K562 (cell line): ENCODE measurements around the gene GPR4. TPM values are rescaled to one million over a fixed set of nuclear protein-coding genes. Genes with fewer than 3 reads are reported as not detected.
A peak's percentile ranks its signal among the peaks of the same experiment; 100 is the strongest.

Experiments
- BRCA1 ChIP-seq, 2 experiments: fragments of 450-650 bp in 1 of 2; sonication (generic) in 1 of 2; formaldehyde crosslinking in 1 of 2; IDR thresholded peaks; 2 replicates each; pipeline versions ENCODE4 v1.5.0 to v1.6.1; 2017 to 2020; ENCODE audit warnings: mild to moderate bottlenecking in 1 of 2, missing genetic modification reagents in 1 of 2
- FOSL1 ChIP-seq: fragments of 200-800 bp; sonication (Bioruptor generic); conservative IDR thresholded peaks from 2 replicates; pipeline ENCODE4 v1.6.1; 2016; ENCODE audit warnings: missing genetic modification characterization, missing compliant biosample characterization
- KLF16 ChIP-seq: IDR thresholded peaks from 2 replicates; pipeline ENCODE4 v1.6.1; 2016; ENCODE audit warnings: antibody characterized with exemption
- MCM2 ChIP-seq: fragments of 450-650 bp; IDR thresholded peaks from 2 replicates; pipeline ENCODE4 v1.6.1; 2017; ENCODE audit warnings: low read depth, mild to moderate bottlenecking
- NR2C1 ChIP-seq, 2 experiments: fragments of 450-650 bp; IDR thresholded peaks; 2 replicates each; pipeline ENCODE4 v1.6.1; 2017; ENCODE audit warnings: mild to moderate bottlenecking in 2 of 2, antibody characterized with exemption in 1 of 2, inconsistent platforms in 1 of 2, missing compliant biosample characterization in 1 of 2, missing genetic modification characterization in 1 of 2
- SMARCB1 ChIP-seq: IDR thresholded peaks from 2 replicates; pipeline ENCODE4 v1.6.1; 2011; ENCODE audit warnings: improper control_type of control experiment, low read depth; ENCODE audit not compliant: insufficient read length
- SRF ChIP-seq, 2 experiments: fragments of 250-450, 450-650 bp in 1 of 2; sonication (Bioruptor Pico) in 1 of 2; sonication (generic) in 1 of 2; formaldehyde crosslinking; IDR thresholded peaks; 2 replicates each; pipeline versions ENCODE4 v1.5.0 to v1.5.1; 2020 to 2022; ENCODE audit warnings: mild to moderate bottlenecking in 1 of 2, missing genetic modification reagents in 1 of 2
- SRSF7 ChIP-seq: fragments of 200-400 bp; formaldehyde crosslinking; optimal IDR thresholded peaks from 2 replicates; pipeline ENCODE3; 2017; ENCODE audit warnings: mild to moderate bottlenecking, low read depth, low read length
- TAF15 ChIP-seq: fragments of 200-400 bp; formaldehyde crosslinking; IDR thresholded peaks from 2 replicates; pipeline ENCODE4 v1.6.1; 2017; ENCODE audit warnings: mild to moderate bottlenecking, low read depth, low read length, moderate library complexity
- TEAD4 ChIP-seq, 2 experiments: sonication (generic) in 1 of 2; formaldehyde crosslinking in 1 of 2; IDR thresholded peaks; 2 replicates each; pipeline versions ENCODE4 v1.6.1 to v1.8.0; 2012 to 2022; ENCODE audit warnings: borderline replicate concordance in 1 of 2, inconsistent platforms in 1 of 2, low read length in 1 of 2, mild to moderate bottlenecking in 1 of 2, missing genetic modification reagents in 1 of 2
- ZNF134 ChIP-seq: fragments of 250-450 bp; sonication (Bioruptor Pico); conservative IDR thresholded peaks from 2 replicates; pipeline ENCODE4 v1.4.0; 2020
- ZNF586 ChIP-seq: fragments of 450-650 bp; formaldehyde crosslinking; conservative IDR thresholded peaks from 2 replicates; pipeline ENCODE4 v1.4.0; 2020; ENCODE audit warnings: mild to moderate bottlenecking, moderate library complexity
- ZNF79 ChIP-seq: fragments of 250-450 bp; sonication (Bioruptor Pico); IDR thresholded peaks from 2 replicates; pipeline ENCODE4 v1.4.0; 2020; ENCODE audit warnings: low read depth, mild to moderate bottlenecking, moderate library complexity
- polyA plus RNA-seq, 8 experiments: library from polyadenylated mRNA; depleted of rRNA in 4 of 8; stranded (reverse) in 5 of 8; unstranded in 3 of 8; fragments of >200 nt; fragmentation: Nextera tagmentation in 2 of 8; fragmentation: Illumina TruSeq in 1 of 8; extraction: Ambion mirVana in 2 of 8; extraction: Trizol in 1 of 8; gene quantifications; 2 replicates each; pipeline versions ENCODE4 v1.2.1 to v1.2.3, GENCODE V29; 2011 to 2014; ENCODE audit warnings: inconsistent platforms in 1 of 8, missing spikeins in 1 of 8
- total RNA-seq, 7 experiments: library from RNA; depleted of rRNA in 6 of 7; stranded (reverse); fragments of >200 nt in 6 of 7; fragmentation: Illumina TruSeq in 2 of 7; extraction: Trizol in 2 of 7; gene quantifications; 2 replicates each; pipeline versions ENCODE4 v1.2.1 to v1.2.3, GENCODE V29; 2011 to 2021; ENCODE audit warnings: low replicate concordance in 1 of 7
- TF ChIP-seq, protein P1 (sequence below): fragments of 450-650 bp; formaldehyde crosslinking; IDR thresholded peaks from 2 replicates; pipeline ENCODE4 v1.4.0; 2022; ENCODE audit warnings: missing genetic modification characterization
- TF ChIP-seq, protein P2 (sequence below): fragments of 250-450 bp; sonication (Bioruptor Pico); IDR thresholded peaks from 2 replicates; pipeline ENCODE4 v1.4.0; 2020; ENCODE audit warnings: borderline replicate concordance
- TF ChIP-seq, protein P3 (sequence below), 2 experiments: IDR thresholded peaks; 2 replicates each; pipeline ENCODE4 v1.6.1; 2011; ENCODE audit warnings: borderline replicate concordance in 1 of 2, control low read depth in 1 of 2, low read depth in 1 of 2, low read length in 1 of 2, mild to moderate bottlenecking in 1 of 2, mixed read lengths in 1 of 2, moderate library complexity in 1 of 2; ENCODE audit not compliant: insufficient read depth in 1 of 2, insufficient read length in 1 of 2, poor library complexity in 1 of 2, severe bottlenecking in 1 of 2; ENCODE audit errors: extremely low read depth in 1 of 2
- TF ChIP-seq, protein P4 (sequence below): sonication (generic); formaldehyde crosslinking; IDR thresholded peaks from 2 replicates; pipeline ENCODE4 v1.8.0; 2022; ENCODE audit warnings: mild to moderate bottlenecking, missing genetic modification reagents
- TF ChIP-seq, protein P5 (sequence below): fragments of 450-650 bp; formaldehyde crosslinking; IDR thresholded peaks from 2 replicates; pipeline ENCODE4 v1.4.0; 2022; ENCODE audit warnings: mild to moderate bottlenecking, moderate library complexity

Gene GPR4
- total and polyA plus RNA-seq, 9 of the 15 experiments (the other 6 are each of a cell fraction or from before 2014, with no cell fraction given), result 0.03 to 0.09 (median 0.04) TPM; not detected in 5

DNA sequence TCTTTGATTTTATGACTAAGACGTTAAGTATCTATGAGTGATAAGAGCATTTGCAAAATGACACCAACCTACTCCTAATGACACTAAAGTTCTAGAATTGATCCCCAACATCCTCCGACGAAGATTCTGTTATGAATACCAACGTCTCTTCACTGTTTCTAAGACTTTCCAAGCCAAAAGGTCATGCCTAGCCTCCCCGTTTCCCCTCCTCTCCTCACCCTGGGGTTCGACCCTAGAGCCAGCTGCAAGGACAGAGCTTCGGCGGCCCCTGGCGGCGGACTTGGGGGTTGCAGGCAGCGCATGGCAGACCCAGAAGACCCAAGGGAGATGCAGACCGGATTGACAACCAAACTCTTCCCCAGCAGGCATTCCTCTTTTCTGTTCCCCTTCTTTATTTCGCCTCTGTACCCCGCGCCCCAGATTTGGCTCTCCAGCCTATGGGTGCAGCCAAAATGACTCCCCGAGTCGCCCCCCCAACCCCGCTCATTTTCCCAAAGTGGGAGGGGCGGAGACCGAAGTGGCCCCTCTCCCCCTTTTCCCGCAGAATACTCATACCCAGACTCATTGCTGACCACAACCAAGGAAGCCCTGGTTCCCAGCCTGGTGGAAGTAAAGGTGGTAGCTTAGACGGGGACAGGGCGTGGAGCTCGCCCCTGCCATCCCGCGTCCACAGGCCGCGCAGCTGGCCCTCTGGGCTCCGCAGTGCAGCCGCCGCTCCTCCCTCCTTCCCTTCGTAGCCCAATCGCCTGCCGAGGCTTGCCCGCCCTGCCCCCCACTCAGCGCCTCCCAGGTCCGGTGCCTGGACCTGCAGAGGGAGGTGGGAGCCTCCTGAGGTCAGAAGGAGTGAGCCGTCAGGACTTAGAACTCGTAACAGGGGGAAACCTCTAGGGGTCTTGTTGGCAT, 41.3 kb upstream of the GPR4 start (continued):
- no peak for TF ChIP-seq TAF15
- TF ChIP-seq KLF16, result peak; percentile 78
- TF ChIP-seq SMARCB1, result no peak
- TF ChIP-seq BRCA1 (IDR thresholded peaks at IDR 0.05), result no peak
- no peak for TF ChIP-seq BRCA1 (CRISPR knock-in tag; IDR thresholded peaks at IDR 0.05)
- TF ChIP-seq MCM2, result no peak
- TF ChIP-seq SRF (CRISPR knock-in tag; IDR thresholded peaks at IDR 0.05), result 0 out of 4 replicates have a peak, but pooled peaks of 1 of the 2 experiments have one; percentile 5
- TF ChIP-seq SRSF7, result no peak
- TF ChIP-seq, protein P1, sequence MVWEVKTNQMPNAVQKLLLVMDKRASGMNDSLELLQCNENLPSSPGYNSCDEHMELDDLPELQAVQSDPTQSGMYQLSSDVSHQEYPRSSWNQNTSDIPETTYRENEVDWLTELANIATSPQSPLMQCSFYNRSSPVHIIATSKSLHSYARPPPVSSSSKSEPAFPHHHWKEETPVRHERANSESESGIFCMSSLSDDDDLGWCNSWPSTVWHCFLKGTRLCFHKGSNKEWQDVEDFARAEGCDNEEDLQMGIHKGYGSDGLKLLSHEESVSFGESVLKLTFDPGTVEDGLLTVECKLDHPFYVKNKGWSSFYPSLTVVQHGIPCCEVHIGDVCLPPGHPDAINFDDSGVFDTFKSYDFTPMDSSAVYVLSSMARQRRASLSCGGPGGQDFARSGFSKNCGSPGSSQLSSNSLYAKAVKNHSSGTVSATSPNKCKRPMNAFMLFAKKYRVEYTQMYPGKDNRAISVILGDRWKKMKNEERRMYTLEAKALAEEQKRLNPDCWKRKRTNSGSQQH (CRISPR knock-in tag), result no peak
- TF ChIP-seq, protein P2, sequence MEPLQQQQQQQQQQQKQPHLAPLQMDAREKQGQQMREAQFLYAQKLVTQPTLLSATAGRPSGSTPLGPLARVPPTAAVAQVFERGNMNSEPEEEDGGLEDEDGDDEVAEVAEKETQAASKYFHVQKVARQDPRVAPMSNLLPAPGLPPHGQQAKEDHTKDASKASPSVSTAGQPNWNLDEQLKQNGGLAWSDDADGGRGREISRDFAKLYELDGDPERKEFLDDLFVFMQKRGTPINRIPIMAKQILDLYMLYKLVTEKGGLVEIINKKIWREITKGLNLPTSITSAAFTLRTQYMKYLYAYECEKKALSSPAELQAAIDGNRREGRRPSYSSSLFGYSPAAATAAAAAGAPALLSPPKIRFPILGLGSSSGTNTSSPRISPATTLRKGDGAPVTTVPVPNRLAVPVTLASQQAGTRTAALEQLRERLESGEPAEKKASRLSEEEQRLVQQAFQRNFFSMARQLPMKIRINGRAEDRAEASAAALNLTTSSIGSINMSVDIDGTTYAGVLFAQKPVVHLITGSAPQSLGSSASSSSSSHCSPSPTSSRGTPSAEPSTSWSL (CRISPR knock-in tag), result no peak
- peak; percentile 27; the same call in 1 of the 2 replicates for TF ChIP-seq TEAD4 (IDR thresholded peaks at IDR 0.05; ENCODE audit: low read length)
- TF ChIP-seq TEAD4 (CRISPR knock-in tag; IDR thresholded peaks at IDR 0.05; ENCODE audit: borderline replicate concordance), result no peak
- TF ChIP-seq FOSL1 (tag), result peak; percentile 37
- TF ChIP-seq, protein P3, sequence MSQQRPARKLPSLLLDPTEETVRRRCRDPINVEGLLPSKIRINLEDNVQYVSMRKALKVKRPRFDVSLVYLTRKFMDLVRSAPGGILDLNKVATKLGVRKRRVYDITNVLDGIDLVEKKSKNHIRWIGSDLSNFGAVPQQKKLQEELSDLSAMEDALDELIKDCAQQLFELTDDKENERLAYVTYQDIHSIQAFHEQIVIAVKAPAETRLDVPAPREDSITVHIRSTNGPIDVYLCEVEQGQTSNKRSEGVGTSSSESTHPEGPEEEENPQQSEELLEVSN (IDR thresholded peaks at IDR 0.05; ENCODE audit: borderline replicate concordance in 1 of 2, extremely low read depth in 1 of 2, insufficient read depth in 1 of 2, insufficient read length in 1 of 2, low read depth in 1 of 2, low read length in 1 of 2, poor library complexity in 1 of 2, severe bottlenecking in 1 of 2), result peak in 1 of 2 experiments; percentile 20
- no peak for TF ChIP-seq ZNF79 (CRISPR knock-in tag)
- TF ChIP-seq, protein P4, sequence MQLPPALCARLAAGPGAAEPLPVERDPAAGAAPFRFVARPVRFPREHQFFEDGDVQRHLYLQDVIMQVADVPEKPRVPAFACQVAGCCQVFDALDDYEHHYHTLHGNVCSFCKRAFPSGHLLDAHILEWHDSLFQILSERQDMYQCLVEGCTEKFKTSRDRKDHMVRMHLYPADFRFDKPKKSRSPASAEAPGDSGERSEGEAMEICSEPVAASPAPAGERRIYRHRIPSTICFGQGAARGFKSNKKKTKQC (CRISPR knock-in tag), result no peak
- no peak for TF ChIP-seq ZNF586 (CRISPR knock-in tag)
- TF ChIP-seq NR2C1 (IDR thresholded peaks at IDR 0.05), result peak; percentile 22; the same call in 1 of the 2 replicates
- peak; percentile 57 for TF ChIP-seq NR2C1 (tag; IDR thresholded peaks at IDR 0.05)
- TF ChIP-seq, protein P5, sequence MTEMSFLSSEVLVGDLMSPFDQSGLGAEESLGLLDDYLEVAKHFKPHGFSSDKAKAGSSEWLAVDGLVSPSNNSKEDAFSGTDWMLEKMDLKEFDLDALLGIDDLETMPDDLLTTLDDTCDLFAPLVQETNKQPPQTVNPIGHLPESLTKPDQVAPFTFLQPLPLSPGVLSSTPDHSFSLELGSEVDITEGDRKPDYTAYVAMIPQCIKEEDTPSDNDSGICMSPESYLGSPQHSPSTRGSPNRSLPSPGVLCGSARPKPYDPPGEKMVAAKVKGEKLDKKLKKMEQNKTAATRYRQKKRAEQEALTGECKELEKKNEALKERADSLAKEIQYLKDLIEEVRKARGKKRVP (CRISPR knock-in tag), result no peak
- TF ChIP-seq ZNF134 (CRISPR knock-in tag), result no peak
